Gastrocnemius medialis (tissue), 4 donors: ENCODE results near the gene FBXL12. TPM values are rescaled to one million over a fixed set of nuclear protein-coding genes. Genes with fewer than 3 reads are reported as not detected.

Experiments
- ATAC-seq, 2 donors: fragments of 150-250 bp; one replicate each; pipeline ENCODE4 v1.9.1; 2016
- DNase-seq, 2 donors: peaks; one replicate each; pipeline ENCODE4 v3.0.0-alpha.2; 2019
- H3K27ac ChIP-seq, 4 donors: fragments of 200-600 bp; sonication (generic); 1 replicate in 1 of 4; 2 replicates in 3 of 4; pipeline ENCODE4 v1.5.1; 2016 to 2018; ENCODE audit warnings: mild to moderate bottlenecking in 2 of 4, moderate library complexity in 1 of 4
- H3K27me3 ChIP-seq, 3 donors: fragments of 200-600 bp; sonication (generic) in 2 of 3; 1 replicate in 1 of 3; 2 replicates in 2 of 3; pipeline versions ENCODE4 v1.5.1 to v1.6.0; 2016 to 2019; ENCODE audit warnings: mild to moderate bottlenecking in 1 of 3, moderate library complexity in 1 of 3
- H3K36me3 ChIP-seq, 2 donors: fragments of 200-600 bp; sonication (generic) in 1 of 2; one replicate each; pipeline ENCODE4 v1.5.1; 2017 to 2018
- H3K4me1 ChIP-seq, 2 donors: fragments of 200-600 bp; sonication (generic) in 1 of 2; one replicate each; pipeline ENCODE4 v1.5.1; 2016 to 2017; ENCODE audit warnings: mild to moderate bottlenecking in 2 of 2
- H3K4me3 ChIP-seq, 4 donors: fragments of 200-600 bp; sonication (generic) in 3 of 4; 1 replicate in 1 of 4; 2 replicates in 3 of 4; pipeline ENCODE4 v1.5.1; 2016 to 2019; ENCODE audit warnings: mild to moderate bottlenecking in 2 of 4
- H3K9me3 ChIP-seq, 3 donors: fragments of 200-600 bp; sonication (generic) in 2 of 3; 1 replicate in 1 of 3; 2 replicates in 2 of 3; pipeline ENCODE4 v1.5.1; 2016 to 2019
- POLR2A ChIP-seq, 2 donors: fragments of 450-650 bp; IDR thresholded peaks; one replicate each; pipeline ENCODE4 v1.6.1; 2017; ENCODE audit warnings: antibody characterized with exemption in 2 of 2, mild to moderate bottlenecking in 2 of 2, moderate library complexity in 2 of 2
- in situ Hi-C, 4 donors: fragments of 200-750 bp; cut with MboI; loops; one replicate each; pipeline versions ENCODE4 v1.15.0 to v1.8.0; 2017; ENCODE audit warnings: low sequenced_read_pairs in 4 of 4
- intact Hi-C: fragments of 100-400 bp; cut with DNase I; formaldehyde crosslinking; loops from one replicate; pipeline ENCODE4 v1.15.1; 2023; ENCODE audit warnings: low total_unique reads
- total RNA-seq, 4 donors: library from RNA; depleted of rRNA; stranded (reverse); fragments of >200 nt; gene quantifications; one replicate each; pipeline versions ENCODE4 v1.1.0 to v1.2.3, GENCODE V29; 2016
- TF ChIP-seq, protein P1 (sequence below), 5 experiments: fragments of 450-650 bp in 3 of 5; fragments of 200-600 bp in 2 of 5; sonication (generic) in 2 of 5; IDR thresholded peaks in 4 of 5; conservative IDR thresholded peaks in 1 of 5; 1 replicate in 4 of 5; 2 replicates in 1 of 5; pipeline ENCODE4 v1.5.1; 2016 to 2019; ENCODE audit warnings: antibody characterized with exemption in 5 of 5, mild to moderate bottlenecking in 3 of 5, moderate library complexity in 3 of 5

FBXL12 gene
- total RNA-seq, 4 donors from 2014 or later = 7.6 to 28.4 (median 15.1) TPM

DNA sequence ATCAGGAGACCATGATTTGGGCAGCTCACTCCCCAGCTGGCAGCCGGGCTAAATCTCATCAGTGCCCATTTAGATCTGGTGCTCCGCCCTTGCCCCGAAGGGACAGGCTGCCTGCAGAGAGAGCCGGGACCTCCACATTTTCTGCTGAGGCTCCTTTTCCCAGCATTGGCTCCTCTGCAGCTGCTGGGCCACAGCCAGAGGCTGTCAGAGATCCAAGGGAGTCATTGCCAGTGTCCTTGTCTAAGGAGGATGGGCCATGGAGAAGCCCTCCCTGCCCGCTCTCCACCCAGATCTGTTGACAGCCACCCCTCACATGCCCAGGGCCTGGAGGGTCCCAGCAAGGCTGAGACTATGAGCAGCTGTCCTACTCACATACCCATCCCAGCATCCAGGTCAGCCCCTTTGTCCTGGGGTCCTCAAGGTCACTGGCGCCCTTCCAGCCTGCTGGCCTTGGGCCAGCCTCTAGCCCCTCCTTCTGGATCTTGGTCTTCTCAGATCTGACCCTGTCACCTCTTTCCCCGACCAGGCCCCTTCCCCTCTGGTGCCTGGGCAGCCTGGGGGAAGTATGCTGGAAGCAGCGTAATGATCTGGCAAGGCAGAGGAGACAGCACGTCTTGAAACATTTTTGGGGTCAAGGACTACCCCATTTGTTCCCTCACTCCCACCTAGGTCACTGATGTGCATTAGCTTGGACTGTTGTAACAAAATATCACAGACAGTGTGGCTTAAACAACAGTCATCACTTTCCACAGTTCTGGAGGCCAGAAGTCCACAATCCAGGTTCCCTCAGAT lies 24.2 kb upstream of the FBXL12 start:
- intact Hi-C loops = no loop called here
- no peaks in the 10 kb centered on the region for H3K4me1 ChIP-seq
- ATAC-seq (no peak), DNase-seq (no peak)
- no peaks in the 10 kb centered on the region for H3K9me3 ChIP-seq
- TF ChIP-seq, protein P1, sequence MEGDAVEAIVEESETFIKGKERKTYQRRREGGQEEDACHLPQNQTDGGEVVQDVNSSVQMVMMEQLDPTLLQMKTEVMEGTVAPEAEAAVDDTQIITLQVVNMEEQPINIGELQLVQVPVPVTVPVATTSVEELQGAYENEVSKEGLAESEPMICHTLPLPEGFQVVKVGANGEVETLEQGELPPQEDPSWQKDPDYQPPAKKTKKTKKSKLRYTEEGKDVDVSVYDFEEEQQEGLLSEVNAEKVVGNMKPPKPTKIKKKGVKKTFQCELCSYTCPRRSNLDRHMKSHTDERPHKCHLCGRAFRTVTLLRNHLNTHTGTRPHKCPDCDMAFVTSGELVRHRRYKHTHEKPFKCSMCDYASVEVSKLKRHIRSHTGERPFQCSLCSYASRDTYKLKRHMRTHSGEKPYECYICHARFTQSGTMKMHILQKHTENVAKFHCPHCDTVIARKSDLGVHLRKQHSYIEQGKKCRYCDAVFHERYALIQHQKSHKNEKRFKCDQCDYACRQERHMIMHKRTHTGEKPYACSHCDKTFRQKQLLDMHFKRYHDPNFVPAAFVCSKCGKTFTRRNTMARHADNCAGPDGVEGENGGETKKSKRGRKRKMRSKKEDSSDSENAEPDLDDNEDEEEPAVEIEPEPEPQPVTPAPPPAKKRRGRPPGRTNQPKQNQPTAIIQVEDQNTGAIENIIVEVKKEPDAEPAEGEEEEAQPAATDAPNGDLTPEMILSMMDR (IDR thresholded peaks at IDR 0.05 in 4 of 5, conservative IDR thresholded peaks at IDR 0.05 in 1 of 5) = no peak
- no peak for TF ChIP-seq POLR2A (IDR thresholded peaks at IDR 0.05)
- no peaks in the 10 kb centered on the region for H3K27me3 ChIP-seq
- no peak overlapping the region for H3K4me3 ChIP-seq
- H3K27ac ChIP-seq = no peak overlapping the region
- in situ Hi-C loops = no loop called here
- H3K36me3 ChIP-seq = peaks cover 0 to 79% of the 10 kb centered on the region in 2 donors

DNA sequence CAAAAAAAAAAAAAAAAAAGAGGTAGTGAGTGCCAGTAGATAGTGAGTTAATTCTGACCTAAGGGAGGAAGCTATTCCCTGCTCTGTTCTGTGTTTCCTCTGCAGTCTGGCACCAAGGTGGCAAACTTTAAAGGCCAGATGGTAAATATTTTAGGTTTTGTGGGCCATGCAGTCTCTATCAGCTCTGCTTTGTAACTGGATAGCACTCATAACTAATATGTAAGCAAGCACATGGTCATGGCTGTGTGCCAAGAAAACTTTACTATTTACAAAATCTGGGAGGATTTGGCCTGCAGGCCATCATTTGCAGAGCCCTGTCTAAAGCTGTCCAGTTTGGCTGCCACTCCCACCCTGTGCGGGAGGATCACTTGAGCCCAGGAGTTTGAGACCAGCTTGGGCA lies 20.5 kb upstream of the FBXL12 start:
- no peak for ATAC-seq
- in situ Hi-C loops = no loop called here

DNA sequence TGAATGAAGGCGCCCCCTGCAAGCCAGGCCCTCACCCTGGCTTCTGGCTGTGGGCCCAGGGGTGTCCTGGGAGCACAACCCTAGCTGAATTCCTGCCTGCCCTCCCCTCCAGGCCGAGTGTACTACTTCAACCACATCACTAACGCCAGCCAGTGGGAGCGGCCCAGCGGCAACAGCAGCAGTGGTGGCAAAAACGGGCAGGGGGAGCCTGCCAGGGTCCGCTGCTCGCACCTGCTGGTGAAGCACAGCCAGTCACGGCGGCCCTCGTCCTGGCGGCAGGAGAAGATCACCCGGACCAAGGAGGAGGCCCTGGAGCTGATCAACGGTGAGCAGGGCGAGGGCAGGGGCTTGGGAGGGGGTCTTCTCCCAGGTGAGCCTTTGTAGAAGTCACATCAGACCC lies 19.4 kb upstream of the FBXL12 start:
- H3K9me3 ChIP-seq = no peaks in the 10 kb centered on the region
- ATAC-seq = no peak
- intact Hi-C loops = loop anchor here (10.0 kb wide), 1 partner anchor 496 kb away; the partner anchor contains the start of genes ICAM3 and RAVER1
- peaks cover 12 to 18% of the 10 kb centered on the region in 2 donors for H3K4me1 ChIP-seq
- DNase-seq = no peak
- no peak overlapping the region for H3K27ac ChIP-seq
- peaks cover 0 to 53% of the 10 kb centered on the region in 2 donors for H3K36me3 ChIP-seq
- TF ChIP-seq POLR2A (IDR thresholded peaks at IDR 0.05) = no peak
- TF ChIP-seq, protein P1 (IDR thresholded peaks at IDR 0.05 in 4 of 5, conservative IDR thresholded peaks at IDR 0.05 in 1 of 5) = no peak
- H3K27me3 ChIP-seq = no peaks in the 10 kb centered on the region
- H3K4me3 ChIP-seq = no peak overlapping the region
- in situ Hi-C loops = no loop called here

More for the DNA sequence above, 20.5 kb upstream of the FBXL12 start:
- Histone ChIP-seq H3K27me3 (no peaks in the 10 kb centered on the region), H3K27ac (no peak overlapping the region), H3K9me3 (no peaks in the 10 kb centered on the region), H3K4me3 (no peak overlapping the region), H3K4me1 (peaks cover 12 to 16% of the 10 kb centered on the region in 2 donors), H3K36me3 (peaks cover 0 to 64% of the 10 kb centered on the region in 2 donors)
- TF ChIP-seq, protein P1 (IDR thresholded peaks at IDR 0.05 in 4 of 5, conservative IDR thresholded peaks at IDR 0.05 in 1 of 5) = no peak
- TF ChIP-seq POLR2A (IDR thresholded peaks at IDR 0.05) = no peak
- DNase-seq = no peak
- intact Hi-C loops = loop anchor here (10.0 kb wide), 1 partner anchor 495 kb away; the partner anchor contains the start of genes ICAM3 and RAVER1

DNA sequence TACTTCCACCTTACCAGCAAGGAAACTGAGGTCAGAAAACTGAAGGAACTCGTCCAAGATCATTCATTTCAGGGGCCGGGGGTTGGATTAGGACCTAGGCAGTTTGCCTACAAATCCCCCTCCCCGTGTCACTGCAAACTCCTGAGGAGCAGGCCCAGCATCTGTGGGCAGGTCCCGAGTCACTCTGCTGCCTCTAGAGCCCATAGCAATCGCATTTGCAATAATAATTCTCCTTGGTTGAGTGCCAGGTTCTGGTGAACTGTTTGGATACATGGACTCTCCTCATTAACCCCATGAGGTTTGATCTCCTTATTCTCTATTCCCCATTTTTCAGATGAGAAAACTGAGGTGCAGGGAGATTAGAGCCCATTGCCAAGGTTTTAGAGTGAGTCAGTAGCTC lies 17.1 kb upstream of the FBXL12 start:
- ATAC-seq = no peak
- peaks cover 12 to 18% of the 10 kb centered on the region in 2 donors for H3K4me1 ChIP-seq
- TF ChIP-seq, protein P1 (IDR thresholded peaks at IDR 0.05 in 4 of 5, conservative IDR thresholded peaks at IDR 0.05 in 1 of 5) = no peak
- no peak for TF ChIP-seq POLR2A (IDR thresholded peaks at IDR 0.05)
- H3K4me3 ChIP-seq = peak overlapping the region; percentile 74 to 99 (median 94)
- no peak for DNase-seq
- intact Hi-C loops (loop anchor here (10.0 kb wide), 1 partner anchor 499 kb away; the partner anchor contains the start of genes ICAM3 and RAVER1), in situ Hi-C loops (no loop called here)
- H3K9me3 ChIP-seq = no peaks in the 10 kb centered on the region
- peaks cover 0 to 31% of the 10 kb centered on the region in 2 donors for H3K36me3 ChIP-seq
- H3K27me3 ChIP-seq = no peaks in the 10 kb centered on the region
- H3K27ac ChIP-seq = peak overlapping the region in 3 of 4 donors; percentile 78 to 90 (median 88)
